ENCODE measurements around the gene GRK1.

The GRK1 gene

GRCh38 chr13:113731192-113732175 is 64.5 kb downstream of the GRK1 start:
- no peak for DNase-seq

GRCh38 chr13:113732176-113732960 is 65.3 kb downstream of the GRK1 start:
- no peak for DNase-seq

DNA sequence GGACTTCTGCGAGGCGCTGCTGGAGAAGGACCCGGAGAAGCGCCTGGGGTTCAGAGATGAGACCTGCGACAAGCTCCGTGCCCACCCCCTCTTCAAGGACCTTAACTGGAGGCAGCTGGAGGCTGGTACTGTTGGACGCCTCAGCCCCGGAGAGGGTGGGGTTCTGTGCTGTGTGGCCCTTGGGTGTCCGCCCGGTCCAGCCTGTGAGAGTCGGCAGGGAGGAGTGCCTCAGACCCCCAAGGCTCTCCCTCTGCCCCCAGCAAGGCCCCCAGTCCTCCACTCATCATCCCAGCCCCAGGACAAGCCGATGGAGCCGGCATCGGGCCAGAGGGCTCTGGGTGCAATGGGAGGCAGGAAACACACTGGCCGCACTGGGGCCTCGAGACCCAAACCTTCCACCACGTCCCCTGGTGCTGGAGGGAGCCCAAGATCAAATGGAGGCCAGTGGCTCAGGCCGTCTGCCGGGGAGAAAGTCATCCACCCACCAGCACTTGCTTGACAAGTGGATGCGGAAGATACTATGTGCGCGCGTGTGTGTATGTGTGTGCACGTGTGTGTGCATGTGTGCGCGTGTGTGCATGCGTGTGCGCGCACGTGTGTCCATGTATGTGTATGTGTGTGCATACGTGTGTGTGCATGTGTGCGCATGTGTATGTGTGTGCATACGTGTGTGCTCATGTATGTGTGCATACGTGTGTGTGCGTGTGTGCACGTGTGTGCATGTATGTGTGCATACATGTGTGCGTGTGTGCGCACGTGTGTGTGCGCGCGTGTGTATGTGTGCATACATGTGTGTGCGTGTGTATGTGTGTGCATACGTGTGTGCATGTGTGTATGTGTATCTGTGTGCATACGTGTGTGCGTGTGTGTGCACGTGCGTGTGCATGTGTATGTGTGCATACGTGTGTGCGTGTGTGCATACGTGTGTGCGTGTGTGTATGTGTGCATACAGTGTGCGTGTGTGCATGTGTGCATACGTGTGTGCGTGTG is 66.2 kb downstream of the GRK1 start:
- no peak for DNase-seq

DNA sequence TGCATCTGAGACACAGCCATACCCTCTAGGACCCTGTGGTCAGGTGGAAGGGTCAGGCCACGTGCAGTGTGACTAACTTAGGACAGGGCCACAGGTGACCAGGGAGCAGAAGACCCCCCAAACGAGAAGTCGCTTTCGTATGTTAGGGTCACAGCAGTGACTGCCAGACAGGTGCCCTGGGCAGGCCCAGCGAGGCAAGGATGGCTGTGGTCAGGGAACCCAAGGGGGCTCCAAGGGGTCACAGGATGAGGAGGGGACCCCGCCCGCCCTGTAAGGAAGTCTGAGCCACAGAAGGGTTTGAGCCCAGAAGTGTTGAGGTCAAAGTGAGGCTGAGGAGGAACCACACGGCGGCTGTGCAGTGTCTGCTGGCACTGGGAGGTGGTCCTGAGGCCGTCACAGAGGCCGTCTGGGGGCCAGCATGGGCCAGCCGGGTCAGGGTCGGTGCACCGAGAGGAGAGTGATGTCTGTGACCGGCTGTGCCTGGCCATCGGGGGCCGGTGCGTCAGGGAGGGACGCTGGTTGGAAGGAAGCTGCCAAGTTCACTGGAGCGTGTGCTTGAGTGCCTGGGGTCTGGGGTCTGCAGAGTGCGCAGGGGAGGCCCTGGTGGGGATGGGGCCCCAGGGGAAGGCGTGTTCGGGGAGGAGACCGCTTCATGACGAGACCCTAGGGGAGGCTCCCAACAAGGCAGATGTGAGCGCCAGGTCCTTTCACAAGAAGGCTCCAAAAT is 67.2 kb downstream of the GRK1 start:
- DNase-seq = no peak

DNA sequence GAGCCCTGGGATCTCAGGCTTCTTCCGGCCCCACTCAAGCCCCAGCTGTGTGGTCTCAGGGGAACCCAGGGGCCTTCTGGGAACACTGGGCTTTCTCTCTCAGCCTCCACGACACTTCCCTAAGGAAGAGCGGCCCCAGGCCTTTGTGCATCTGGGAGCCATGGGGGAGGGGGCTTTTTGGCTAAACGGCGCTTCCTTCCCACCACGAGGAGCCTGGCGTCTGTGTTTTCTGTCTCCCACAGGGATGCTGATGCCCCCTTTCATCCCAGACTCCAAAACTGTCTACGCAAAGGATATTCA is 67.8 kb downstream of the GRK1 start:
- DNase-seq = no peak

- no peak for DNase-seq
Observed at GRCh38 chr13:113735194-113735593, 68.2 kb downstream of the GRK1 start.

DNA sequence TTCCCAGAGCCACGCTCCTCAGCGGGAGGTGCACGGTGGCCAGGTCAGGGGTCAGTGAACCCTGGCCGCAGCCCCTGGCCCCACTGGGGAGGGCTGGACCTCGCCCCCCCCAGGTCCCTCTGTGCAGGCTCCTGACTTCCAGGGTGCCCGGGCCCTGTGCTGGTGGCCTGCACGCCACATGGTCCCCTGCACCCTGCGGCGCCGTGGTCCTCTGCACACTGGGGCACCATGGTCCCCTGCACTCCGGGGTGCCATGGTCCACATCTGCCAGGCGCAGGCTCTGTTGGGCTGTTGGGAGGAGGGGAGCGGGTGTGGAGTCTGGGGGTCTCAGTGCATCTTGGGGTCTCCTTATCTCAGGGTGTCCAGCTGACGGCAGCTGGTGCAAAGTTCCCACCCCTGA is 68.7 kb downstream of the GRK1 start:
- DNase-seq = no peak

DNA sequence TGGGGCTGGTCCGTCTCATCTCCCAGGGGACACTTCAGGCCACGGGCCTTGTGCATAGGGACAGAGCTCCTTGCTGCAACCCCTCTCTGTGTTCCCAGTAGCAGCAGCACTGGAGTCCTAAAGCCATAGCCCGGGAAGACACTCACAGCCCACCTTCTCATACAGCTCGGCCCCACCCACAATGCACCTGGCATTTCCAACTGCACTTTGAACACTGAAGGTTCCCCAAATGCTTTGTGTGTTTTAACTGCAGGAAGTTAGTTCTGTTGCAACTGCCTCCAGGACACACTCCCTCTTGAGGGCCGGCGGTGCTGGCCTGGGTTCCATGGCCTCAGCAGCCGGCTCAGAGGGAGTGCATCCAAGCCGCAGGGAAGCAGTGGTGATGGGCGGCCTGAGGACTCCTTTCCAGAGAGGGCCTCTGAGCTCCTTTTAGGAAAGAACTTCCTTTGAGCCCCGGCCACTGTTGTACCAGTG is 69.3 kb downstream of the GRK1 start:
- DNase-seq = no peak

DNA sequence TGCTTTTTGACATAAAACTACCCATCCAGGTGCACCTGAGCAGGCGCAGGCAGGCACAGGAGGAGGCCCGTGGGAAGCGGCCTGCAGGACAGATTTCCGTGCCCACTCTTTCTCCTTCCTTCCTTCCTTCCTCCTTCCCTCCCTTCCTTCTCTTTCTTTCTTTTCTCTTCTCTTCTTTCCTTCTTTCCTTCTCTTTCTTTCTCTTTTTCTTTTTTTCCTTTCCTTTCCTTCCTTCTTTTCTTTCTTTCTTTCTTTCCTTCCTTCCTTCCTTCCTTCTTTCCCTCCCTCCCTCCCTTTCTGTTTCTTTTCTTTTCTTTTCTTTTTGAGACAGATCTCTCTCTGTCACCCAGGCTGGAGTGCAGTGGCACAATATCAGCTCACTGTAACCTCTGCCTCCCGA is 70.8 kb downstream of the GRK1 start:
- DNase-seq = no peak

GRCh38 chr13:113739527-113740285 is 72.7 kb downstream of the GRK1 start:
- DNase-seq = no peak

DNA sequence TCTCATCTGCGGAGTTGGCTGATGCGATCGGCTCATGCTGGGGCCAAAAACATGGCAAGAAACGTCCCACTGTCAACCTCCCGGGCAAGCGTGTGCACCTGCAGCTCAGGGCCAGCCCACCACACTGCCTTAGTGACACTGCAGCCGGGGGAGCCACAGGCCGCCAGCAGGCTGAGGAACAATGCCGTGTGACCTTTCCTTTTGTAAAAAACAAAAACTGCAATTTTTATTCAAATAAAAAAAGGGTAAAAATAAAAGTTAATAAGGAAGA is 73.2 kb downstream of the GRK1 start:
- DNase-seq = no peak

DNA sequence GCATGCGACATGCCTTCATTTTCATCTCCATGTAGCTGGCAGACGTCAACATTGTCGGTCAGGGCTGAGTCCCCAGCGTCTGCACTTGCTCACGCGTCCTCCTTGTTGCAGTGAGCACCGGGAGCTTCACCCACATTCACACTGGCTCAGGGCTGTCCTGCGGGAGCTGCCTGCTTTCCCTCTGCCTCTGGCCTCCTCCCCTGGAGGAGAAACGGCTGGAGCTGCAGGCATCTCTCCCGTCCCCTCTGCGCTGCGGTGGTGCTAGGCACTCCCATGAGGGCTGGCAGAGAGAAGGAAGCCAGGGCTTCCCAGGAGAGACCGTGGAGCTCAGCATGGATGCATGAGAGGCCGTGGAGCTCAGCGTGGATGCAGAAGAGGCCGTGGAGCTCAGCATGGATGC is 73.6 kb downstream of the GRK1 start:
- DNase-seq = no peak

DNA sequence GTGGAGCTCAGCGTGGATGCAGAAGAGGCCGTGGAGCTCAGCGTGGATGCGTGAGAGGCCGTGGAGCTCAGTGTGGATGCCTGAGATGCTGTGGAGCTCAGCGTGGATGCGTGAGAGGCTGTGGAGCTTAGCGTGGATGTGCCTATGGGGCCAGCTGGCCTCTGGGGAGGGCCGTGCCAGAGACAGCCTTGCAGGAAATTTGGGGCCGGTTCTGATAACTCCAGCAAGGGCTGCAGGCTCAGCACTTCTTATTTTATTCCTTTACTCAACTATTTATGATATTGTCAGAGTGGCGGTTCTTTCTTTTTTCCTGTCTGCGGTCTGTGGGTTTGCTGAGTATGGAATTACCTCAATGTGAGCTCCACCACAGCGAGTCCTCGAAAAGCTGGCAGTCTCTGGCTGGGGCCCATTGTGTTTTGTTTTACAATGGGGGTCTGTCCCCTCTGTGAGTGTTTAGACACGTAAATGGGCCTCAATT is 74.2 kb downstream of the GRK1 start:
- DNase-seq = no peak

DNA sequence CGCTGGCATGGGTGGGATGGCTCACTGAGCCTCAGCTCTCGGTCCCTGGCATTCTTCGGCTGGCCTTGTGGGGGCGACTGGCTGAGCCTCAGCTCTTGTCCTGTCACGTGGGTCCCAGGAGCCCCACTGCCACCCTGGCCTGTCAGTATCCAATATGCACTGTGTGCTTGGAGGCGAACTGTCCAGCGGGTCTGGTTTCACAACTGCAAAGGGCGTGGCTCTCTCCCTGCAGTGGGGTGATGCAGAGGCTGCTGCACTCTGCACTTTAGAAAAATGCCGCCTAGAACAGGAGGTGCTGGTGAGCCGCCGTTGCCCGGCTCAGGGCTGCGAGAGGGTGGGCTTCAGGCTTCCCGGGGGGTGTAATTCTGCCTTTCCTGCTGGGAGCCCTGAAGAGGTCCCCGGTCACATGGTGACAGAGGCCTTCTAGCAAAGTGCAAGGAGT is 75.0 kb downstream of the GRK1 start:
- DNase-seq = no peak

- no peak for DNase-seq
Observed at GRCh38 chr13:113742445-113743120, 75.6 kb downstream of the GRK1 start.

GRCh38 chr13:113743366-113744195 is 76.6 kb downstream of the GRK1 start:
- DNase-seq = no peak

DNA sequence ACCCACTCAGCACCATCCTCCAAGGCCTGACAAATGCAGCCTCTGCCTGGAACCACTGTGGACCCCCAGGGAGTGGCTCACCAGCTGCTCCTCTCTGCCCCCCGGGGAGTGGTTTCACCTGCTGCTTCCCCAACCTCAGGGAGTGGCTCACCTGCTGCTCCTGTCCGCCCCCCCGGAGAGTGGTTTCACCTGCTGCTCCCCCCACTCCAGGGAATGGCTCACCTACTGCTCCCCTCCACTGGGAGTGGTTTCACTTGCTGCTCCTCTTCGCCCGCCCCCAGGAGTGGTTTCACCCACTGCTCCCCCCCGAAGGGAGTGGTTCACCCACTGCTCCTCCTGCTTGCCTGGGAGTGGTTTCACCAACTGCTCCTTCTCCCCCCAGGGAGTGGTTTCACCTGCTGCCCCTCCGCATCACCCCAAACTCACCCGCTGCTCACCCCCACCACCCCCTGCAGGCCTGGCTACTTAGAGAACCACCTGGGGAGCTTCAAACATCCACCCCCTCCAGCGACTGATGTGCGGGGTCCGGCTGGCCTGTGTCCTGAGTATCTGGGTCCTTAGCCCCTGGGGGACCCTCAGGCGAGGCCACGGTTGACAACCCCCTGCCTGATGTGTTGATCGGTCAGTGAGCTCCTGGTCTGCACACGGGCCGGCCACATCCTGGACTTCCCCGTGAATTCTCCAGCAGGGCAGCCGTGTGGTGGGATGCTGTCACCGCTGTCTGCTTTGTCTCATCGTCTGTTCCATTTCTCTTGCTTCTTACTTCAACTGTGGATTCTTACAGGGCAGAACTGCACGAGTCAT is 77.4 kb downstream of the GRK1 start:
- DNase-seq = no peak

- DNase-seq = no peak
Observed at GRCh38 chr13:113745059-113745458, 78.0 kb downstream of the GRK1 start.
